ENCODE results near the gene GADD45GIP1.

GADD45GIP1 gene

GRCh38 chr19:12932392-12933286 is 24.4 kb downstream of the GADD45GIP1 start:
- TF ChIP-seq FOXM1 (IDR thresholded peaks at IDR 0.05; ENCODE audit: borderline replicate concordance, low read depth) (no peak), YY1 (IDR thresholded peaks at IDR 0.05; ENCODE audit: low read depth) (no peak), TAF1 (IDR thresholded peaks at IDR 0.05; ENCODE audit: low read depth) (no peak), MAX (IDR thresholded peaks at IDR 0.05) (no peak), REST (IDR thresholded peaks at IDR 0.05; ENCODE audit: low read depth) (no peak), EGR1 (IDR thresholded peaks at IDR 0.05) (no peak), RAD21 (IDR thresholded peaks at IDR 0.05; ENCODE audit: low read depth) (no peak), TEAD4 (IDR thresholded peaks at IDR 0.05) (no peak)

- no peak for TF ChIP-seq FOXM1 (IDR thresholded peaks at IDR 0.05; ENCODE audit: borderline replicate concordance, low read depth)
- no peak for TF ChIP-seq RAD21 (IDR thresholded peaks at IDR 0.05; ENCODE audit: low read depth)
- TF ChIP-seq USF1 (IDR thresholded peaks at IDR 0.05): no peak
- no peak for TF ChIP-seq REST (IDR thresholded peaks at IDR 0.05; ENCODE audit: low read depth)
- TF ChIP-seq TCF12 (IDR thresholded peaks at IDR 0.05; ENCODE audit: low read depth): no peak
- TF ChIP-seq ZBTB7A (IDR thresholded peaks at IDR 0.05; ENCODE audit: low read depth): no peak
- no peak for TF ChIP-seq MAX (IDR thresholded peaks at IDR 0.05)
- no peak for TF ChIP-seq EP300 (IDR thresholded peaks at IDR 0.05; ENCODE audit: borderline replicate concordance)
- TF ChIP-seq TAF1 (IDR thresholded peaks at IDR 0.05; ENCODE audit: low read depth): no peak
- TF ChIP-seq TEAD4 (IDR thresholded peaks at IDR 0.05): no peak
- no peak for TF ChIP-seq CREB1 (IDR thresholded peaks at IDR 0.05; ENCODE audit: low read depth)
- no peak for TF ChIP-seq EGR1 (IDR thresholded peaks at IDR 0.05)
- no peak for TF ChIP-seq NFIC (IDR thresholded peaks at IDR 0.05)
- no peak for TF ChIP-seq CEBPB (IDR thresholded peaks at IDR 0.05)
- no peak for TF ChIP-seq YY1 (IDR thresholded peaks at IDR 0.05; ENCODE audit: low read depth)
Observed at GRCh38 chr19:12930002-12930645, 26.9 kb downstream of the GADD45GIP1 start.

GRCh38 chr19:12924621-12925310 is 32.3 kb downstream of the GADD45GIP1 start:
- TF ChIP-seq ZBTB7A (IDR thresholded peaks at IDR 0.05; ENCODE audit: low read depth) (no peak), EGR1 (IDR thresholded peaks at IDR 0.05) (no peak), REST (IDR thresholded peaks at IDR 0.05; ENCODE audit: low read depth) (no peak), CREB1 (IDR thresholded peaks at IDR 0.05; ENCODE audit: low read depth) (no peak), MAX (IDR thresholded peaks at IDR 0.05) (no peak), RAD21 (IDR thresholded peaks at IDR 0.05; ENCODE audit: low read depth) (no peak), FOXM1 (IDR thresholded peaks at IDR 0.05; ENCODE audit: borderline replicate concordance, low read depth) (no peak), TAF1 (IDR thresholded peaks at IDR 0.05; ENCODE audit: low read depth) (no peak), TCF12 (IDR thresholded peaks at IDR 0.05; ENCODE audit: low read depth) (no peak), EP300 (IDR thresholded peaks at IDR 0.05; ENCODE audit: borderline replicate concordance) (no peak), TEAD4 (IDR thresholded peaks at IDR 0.05) (no peak), NFIC (IDR thresholded peaks at IDR 0.05) (no peak), CEBPB (IDR thresholded peaks at IDR 0.05) (no peak), YY1 (IDR thresholded peaks at IDR 0.05; ENCODE audit: low read depth) (no peak), USF1 (IDR thresholded peaks at IDR 0.05) (no peak)
